GM19438 (cell line): Measurements from ENCODE around the gene CRIP1.

ENCODE experiments used
- ATAC-seq: cut with Tn5 transposase; IDR thresholded peaks from one replicate; pipeline ENCODE4 v1.9.1; 2021; ENCODE audit warnings: low read depth; ENCODE audit not compliant: unreplicated experiment

The CRIP1 gene

GRCh38 chr14:105501504-105502291 is 15.0 kb downstream of the CRIP1 start:
- ATAC-seq = no peak

- ATAC-seq = no peak
Observed at GRCh38 chr14:105502446-105503295, 16.0 kb downstream of the CRIP1 start.

GRCh38 chr14:105503296-105503640 is 16.6 kb downstream of the CRIP1 start:
- no peak for ATAC-seq

- ATAC-seq = no peak
Observed at GRCh38 chr14:105503935-105504692, 17.4 kb downstream of the CRIP1 start.

- ATAC-seq = no peak
Observed at GRCh38 chr14:105505101-105505500, 18.4 kb downstream of the CRIP1 start.

- no peak for ATAC-seq
Observed at GRCh38 chr14:105507247-105507646, 20.6 kb downstream of the CRIP1 start.

GRCh38 chr14:105508069-105508468 is 21.4 kb downstream of the CRIP1 start:
- no peak for ATAC-seq

- ATAC-seq = no peak
Observed at GRCh38 chr14:105508601-105509000, 21.9 kb downstream of the CRIP1 start.

GRCh38 chr14:105517096-105517495 is 30.4 kb downstream of the CRIP1 start:
- no peak for ATAC-seq

GRCh38 chr14:105519946-105520698 is 33.4 kb downstream of the CRIP1 start:
- ATAC-seq = no peak

GRCh38 chr14:105525326-105525725 is 38.6 kb downstream of the CRIP1 start:
- no peak for ATAC-seq

GRCh38 chr14:105525861-105526775 is 39.4 kb downstream of the CRIP1 start, which contains the start of gene TMEM121:
Gene TMEM121, plus strand, starts transcription at chr14:105526583. Its CDS starts 2,252 bp downstream, at chr14:105528835.
- ATAC-seq = no peak

- no peak for ATAC-seq
Observed at GRCh38 chr14:105526776-105527380, 40.2 kb downstream of the CRIP1 start.

- ATAC-seq = no peak
Observed at GRCh38 chr14:105527381-105527825, 40.7 kb downstream of the CRIP1 start.

- no peak for ATAC-seq
Observed at GRCh38 chr14:105527826-105528585, 41.3 kb downstream of the CRIP1 start.

- no peak for ATAC-seq
Observed at GRCh38 chr14:105528586-105529318, 42.1 kb downstream of the CRIP1 start.

GRCh38 chr14:105529319-105529568 is 42.6 kb downstream of the CRIP1 start:
- no peak for ATAC-seq
